HG03045 (cell line): ENCODE data around the gene PMEL.
"Not testable (repeated sequence)": the region's sequence is repeated elsewhere in the genome, so short reads cannot be mapped to it uniquely, and the experiment has no call there.

Experiments used
- ATAC-seq: cut with Tn5 transposase; IDR thresholded peaks from one replicate; pipeline ENCODE4 v1.9.1; 2021; ENCODE audit warnings: mild to moderate bottlenecking, moderate library complexity; ENCODE audit not compliant: unreplicated experiment

PMEL gene

GRCh38 chr12:55925870-55926737 lies 39.7 kb downstream of the PMEL start:
- ATAC-seq, result no peak

GRCh38 chr12:55925371-55925770 lies 40.5 kb downstream of the PMEL start:
- no peak for ATAC-seq

- not testable (repeated sequence) for ATAC-seq
Observed at GRCh38 chr12:55923648-55924047, 42.2 kb downstream of the PMEL start.

- no peak for ATAC-seq
Observed at GRCh38 chr12:55922126-55922525, 43.7 kb downstream of the PMEL start.

GRCh38 chr12:55919032-55919431 lies 46.8 kb downstream of the PMEL start:
- ATAC-seq, result not testable (repeated sequence)

- no peak for ATAC-seq
Observed at GRCh38 chr12:55915482-55915859, 50.4 kb downstream of the PMEL start.

GRCh38 chr12:55912908-55913307 lies 52.9 kb downstream of the PMEL start:
- no peak for ATAC-seq

GRCh38 chr12:55909513-55909884 lies 56.3 kb downstream of the PMEL start:
- ATAC-seq, result no peak

GRCh38 chr12:55908726-55909512 lies 56.9 kb downstream of the PMEL start:
- no peak for ATAC-seq

GRCh38 chr12:55906056-55906455 lies 59.8 kb downstream of the PMEL start:
- ATAC-seq, result no peak
